ENCODE data around the gene FADD.

The FADD gene

GRCh38 chr11:70176940-70177689 is 26.0 kb upstream of the FADD start:
- peak; percentile 43 for TF ChIP-seq CTCF (conservative IDR thresholded peaks at IDR 0.05; ENCODE audit: low read depth)
- no peak overlapping the region for H3K27ac ChIP-seq
- ChIA-PET CTCF (interaction anchor here (0.5 to 0.6 kb wide), 2 partner anchors 122 to 242 kb away, joined by 3 to 4 read pairs; no protein-coding TSS in a partner anchor), POLR2A (ENCODE audit: low non-redundant PET) (no interaction called here)
- peak; percentile 55 for DNase-seq (ENCODE audit: low spot score)

GRCh38 chr11:70180906-70181305 is 22.2 kb upstream of the FADD start:
- POLR2A ChIA-PET (ENCODE audit: low non-redundant PET), result no interaction called here
- DNase-seq (ENCODE audit: low spot score), result no peak
- CTCF ChIA-PET, result no interaction called here
- no peak overlapping the region for H3K27ac ChIP-seq
- TF ChIP-seq CTCF (conservative IDR thresholded peaks at IDR 0.05; ENCODE audit: low read depth), result no peak

- CTCF ChIA-PET, result interaction anchor here (0.6 to 0.7 kb wide), 2 partner anchors 12 to 484 kb away, joined by 3 to 4 read pairs; no protein-coding TSS in a partner anchor
- DNase-seq (ENCODE audit: low spot score), result no peak
- POLR2A ChIA-PET (ENCODE audit: low non-redundant PET), result no interaction called here
- no peak overlapping the region for H3K27ac ChIP-seq
- TF ChIP-seq CTCF (conservative IDR thresholded peaks at IDR 0.05; ENCODE audit: low read depth), result no peak
Observed at GRCh38 chr11:70182266-70182665, 20.8 kb upstream of the FADD start.

GRCh38 chr11:70183032-70183431 is 20.1 kb upstream of the FADD start:
- CTCF ChIA-PET, result interaction anchor here (0.7 to 1.2 kb wide), 3 partner anchors 9 to 899 kb away, joined by 3 to 8 read pairs (median 4); no protein-coding TSS in a partner anchor
- no peak overlapping the region for H3K27ac ChIP-seq
- TF ChIP-seq CTCF (conservative IDR thresholded peaks at IDR 0.05; ENCODE audit: low read depth), result no peak
- no peak for DNase-seq (ENCODE audit: low spot score)
- POLR2A ChIA-PET (ENCODE audit: low non-redundant PET), result no interaction called here

- no peak overlapping the region for H3K27ac ChIP-seq
- no peak for DNase-seq (ENCODE audit: low spot score)
- ChIA-PET CTCF (interaction anchor here (0.6 to 1.2 kb wide), 4 partner anchors 8 to 105 kb away, joined by 3 to 8 read pairs (median 4); no protein-coding TSS in a partner anchor), POLR2A (ENCODE audit: low non-redundant PET) (no interaction called here)
- no peak for TF ChIP-seq CTCF (conservative IDR thresholded peaks at IDR 0.05; ENCODE audit: low read depth)
Observed at GRCh38 chr11:70183483-70184176, 19.5 kb upstream of the FADD start.

- CTCF ChIA-PET, result interaction anchor here (0.7 to 0.8 kb wide), 2 partner anchors 62 to 268 kb away, joined by 3 to 4 read pairs; no protein-coding TSS in a partner anchor
- no peak for TF ChIP-seq CTCF (conservative IDR thresholded peaks at IDR 0.05; ENCODE audit: low read depth)
- no peak for DNase-seq (ENCODE audit: low spot score)
- POLR2A ChIA-PET (ENCODE audit: low non-redundant PET), result no interaction called here
- H3K27ac ChIP-seq, result no peak overlapping the region
Observed at GRCh38 chr11:70184396-70184795, 18.7 kb upstream of the FADD start.

Data from RWPE1 (cell line).